Neuron (in vitro differentiated cells): ENCODE results near the gene TRAF2.

Experiments
- H2AFZ ChIP-seq: one replicate; pipeline ENCODE4 v1.6.1; 2013; ENCODE audit warnings: low read depth, mild to moderate bottlenecking, inconsistent platforms, low read length, moderate library complexity
- H3K27me3 ChIP-seq: one replicate; pipeline ENCODE4 v1.6.1; 2013; ENCODE audit warnings: low read length; ENCODE audit not compliant: insufficient read depth
- H3K36me3 ChIP-seq: one replicate; pipeline ENCODE4 v1.6.1; 2013; ENCODE audit warnings: low read length; ENCODE audit not compliant: insufficient read depth
- H3K4me1 ChIP-seq: one replicate; pipeline ENCODE4 v1.6.1; 2013; ENCODE audit warnings: low read length; ENCODE audit not compliant: insufficient read depth
- H3K4me3 ChIP-seq: 2 replicates; pipeline ENCODE4 v1.5.1; 2013; ENCODE audit warnings: mild to moderate bottlenecking, low read length, moderate library complexity
- H3K9me3 ChIP-seq: one replicate; pipeline ENCODE4 v1.6.1; 2013; ENCODE audit warnings: low read length

TRAF2 gene

DNA sequence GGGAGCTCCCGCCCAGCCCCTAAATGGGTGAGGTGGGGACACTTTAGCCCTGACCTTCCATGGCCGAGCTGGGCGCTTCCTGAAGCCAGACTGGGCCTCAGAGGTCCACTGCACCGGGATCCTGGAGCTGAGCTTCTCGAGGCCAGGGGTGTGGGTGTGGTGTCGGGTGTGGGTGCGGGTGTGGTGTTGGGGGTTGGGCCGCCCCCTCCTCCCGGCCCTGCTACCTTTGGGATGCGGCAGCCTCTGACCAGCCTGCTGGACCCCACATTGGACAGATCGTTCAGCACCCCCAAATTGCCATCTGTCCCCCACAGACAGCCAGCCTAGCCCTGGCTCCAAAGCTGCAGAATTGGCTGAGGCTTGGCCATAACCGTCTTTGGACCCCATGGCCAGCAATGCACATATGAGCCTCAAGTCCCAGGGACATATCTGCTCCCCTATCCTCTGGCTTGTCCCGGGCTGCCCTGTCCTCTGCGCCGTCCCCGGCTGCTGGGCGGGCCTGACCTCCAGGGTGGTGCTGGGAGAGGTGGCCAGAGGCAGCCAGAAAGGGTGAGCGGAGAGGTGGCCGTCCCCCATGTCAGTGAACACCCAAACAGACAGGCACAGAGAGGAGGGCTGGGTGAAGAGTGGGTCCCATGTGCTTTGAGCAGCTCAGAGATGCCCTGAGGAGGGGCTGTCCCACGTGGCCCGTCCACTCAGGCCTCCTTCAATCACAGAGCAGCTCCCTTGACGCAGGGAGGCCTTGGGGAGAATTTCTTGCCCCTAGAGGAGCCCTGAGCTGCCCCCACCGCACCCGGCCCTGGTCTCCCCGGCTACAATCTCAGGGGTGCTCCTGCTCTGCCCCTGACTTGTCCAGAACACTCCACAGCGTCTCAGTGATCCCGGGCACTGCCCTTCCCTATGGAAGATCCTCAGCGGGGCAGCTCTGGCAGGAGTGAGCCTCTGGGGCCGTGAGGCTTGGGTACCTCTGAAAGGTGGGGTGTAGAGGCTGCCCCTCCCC lies 87.6 kb downstream of the TRAF2 start:
- Histone ChIP-seq H3K9me3 (peaks cover 5% of the 10 kb centered on the region), H3K4me3 (no peak overlapping the region), H2AFZ (no peak overlapping the region), H3K27me3 (peaks cover 70% of the 10 kb centered on the region), H3K4me1 (no peaks in the 10 kb centered on the region), H3K36me3 (no peaks in the 10 kb centered on the region)

DNA sequence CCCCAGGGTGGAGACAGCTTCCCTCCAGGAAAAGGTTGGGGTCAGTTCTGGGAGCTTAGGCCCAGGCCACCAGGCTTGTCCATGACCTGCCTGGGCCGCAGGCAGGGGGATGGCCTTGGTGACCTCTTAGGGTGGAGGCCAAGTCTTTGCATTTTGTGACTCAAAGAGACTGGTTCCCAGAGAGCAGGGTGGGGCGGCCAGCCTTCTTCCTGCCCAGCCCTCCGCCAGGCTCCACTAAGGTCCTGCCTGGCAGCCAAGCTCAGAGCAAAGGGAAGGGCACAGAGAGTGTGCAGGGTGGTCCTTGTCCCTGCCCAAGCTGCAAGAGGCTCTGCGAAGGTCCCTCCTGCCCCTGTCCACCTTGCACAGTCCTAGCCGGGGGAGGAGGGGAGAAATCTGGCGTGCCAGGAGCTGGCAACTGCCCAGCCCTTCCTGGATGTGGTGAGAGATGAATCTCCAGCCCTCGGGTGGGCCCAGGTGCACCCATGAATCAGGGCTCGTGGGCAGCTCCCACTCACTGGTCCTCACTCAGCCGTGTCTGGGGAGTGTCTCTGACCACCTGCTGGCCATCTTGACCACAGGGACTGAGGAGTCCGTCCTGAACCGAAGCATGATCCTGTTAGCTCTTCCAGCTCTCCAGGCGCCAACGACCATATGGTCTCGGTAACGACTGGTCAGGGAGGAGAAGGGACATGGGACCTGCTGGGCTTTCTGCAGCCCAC lies 88.7 kb downstream of the TRAF2 start:
- H2AFZ ChIP-seq, result no peak overlapping the region
- H3K4me3 ChIP-seq, result no peak overlapping the region
- no peaks in the 10 kb centered on the region for H3K4me1 ChIP-seq
- peaks cover 78% of the 10 kb centered on the region for H3K27me3 ChIP-seq
- H3K36me3 ChIP-seq, result no peaks in the 10 kb centered on the region
- peaks cover 5% of the 10 kb centered on the region for H3K9me3 ChIP-seq

DNA sequence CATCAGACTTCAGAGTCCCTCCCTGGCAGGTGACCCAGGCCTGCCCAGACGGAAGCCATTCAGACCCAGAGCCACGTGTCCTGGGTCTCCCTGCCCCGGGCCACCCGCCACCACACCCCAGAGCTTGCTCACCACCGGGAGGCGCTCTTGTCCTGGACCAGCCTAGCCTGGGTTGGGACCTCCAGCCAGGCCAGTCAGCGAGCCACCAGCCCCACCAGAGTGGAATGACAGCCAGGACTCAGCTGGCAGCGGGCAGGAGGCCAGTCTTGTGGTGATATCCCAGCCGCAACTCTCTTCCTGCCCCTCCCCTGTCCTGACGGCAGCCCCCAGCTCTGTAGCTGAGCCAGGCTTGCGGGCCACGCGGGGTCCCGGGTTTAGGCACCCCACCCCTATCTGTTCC lies 89.3 kb downstream of the TRAF2 start:
- H3K9me3 ChIP-seq, result peaks cover 5% of the 10 kb centered on the region
- peaks cover 72% of the 10 kb centered on the region for H3K27me3 ChIP-seq
- no peaks in the 10 kb centered on the region for H3K4me1 ChIP-seq
- no peak overlapping the region for H2AFZ ChIP-seq
- no peaks in the 10 kb centered on the region for H3K36me3 ChIP-seq
- H3K4me3 ChIP-seq, result no peak overlapping the region
